ENCODE measurements around the gene TMEM62. TPM values are rescaled to one million over a fixed set of nuclear protein-coding genes. Genes with fewer than 3 reads are reported as not detected.

TMEM62 gene
- total and polyA plus RNA-seq, 9 of the 15 experiments (the other 6 are each of a cell fraction or from before 2014, with no cell fraction given), result 4.4 to 16.6 (median 11.1) TPM

GRCh38 chr15:43105778-43106485, 27.5 kb upstream of the TMEM62 start, which contains the start of gene UBR1 (continued):
- no peak for TF ChIP-seq MGA (IDR thresholded peaks at IDR 0.05)
- TF ChIP-seq ZNF347 (CRISPR knock-in tag; IDR thresholded peaks at IDR 0.05; ENCODE audit: low read depth), result no peak
- TF ChIP-seq RREB1 (CRISPR knock-in tag; IDR thresholded peaks at IDR 0.05), result no peak
- TF ChIP-seq TCF3 (CRISPR knock-in tag; IDR thresholded peaks at IDR 0.05), result peak; percentile 29
- TF ChIP-seq ZNF589 (CRISPR knock-in tag; IDR thresholded peaks at IDR 0.05; ENCODE audit: low read depth), result no peak

Data from K562 (cell line).